SK-N-SH (cell line): Measurements from ENCODE around the gene PRKG1. TPM values are rescaled to one million over a fixed set of nuclear protein-coding genes. Genes with fewer than 3 reads are reported as not detected.

ENCODE experiments used
- CTCF ChIA-PET: fragments of 300-600, 350-600 bp; formaldehyde crosslinking; extraction: SDS; loops from one replicate; lab custom pipeline; 2021; lab: Yijun Ruan, JAX
- POLR2A ChIA-PET: fragments of 350-600 bp; sonication (Branson Sonifier 250); formaldehyde crosslinking; extraction: SDS; loops from one replicate; lab custom pipeline; 2020; ENCODE audit warnings: antibody characterized with exemption, inconsistent platforms; lab: Yijun Ruan, JAX
- DNase-seq: peaks from one replicate; pipeline ENCODE4 v3.0.0; 2012
- H2AFZ ChIP-seq: fragments of 200-600 bp; sonication (generic); 2 replicates; pipeline ENCODE4 v1.8.1; 2016; ENCODE audit warnings: antibody characterized with exemption, mild to moderate bottlenecking, low read depth
- H3F3A ChIP-seq: fragments of 200-600 bp; sonication (generic); replicated peaks from 2 replicates; pipeline ENCODE3; 2016; ENCODE audit warnings: antibody characterized with exemption, mild to moderate bottlenecking; ENCODE audit not compliant: insufficient read depth
- H3K27ac ChIP-seq, 2 experiments: fragments of 200-500 bp in 1 of 2; fragments of 200-600 bp in 1 of 2; sonication (Bioruptor generic) in 1 of 2; sonication (generic), shearing (Covaris generic) in 1 of 2; 2 replicates each; pipeline versions ENCODE4 v1.5.1 to v1.6.1; 2014 to 2016; ENCODE audit warnings: low read depth in 2 of 2, inconsistent platforms in 1 of 2, low read length in 1 of 2, mild to moderate bottlenecking in 1 of 2, mixed read lengths in 1 of 2
- H3K27me3 ChIP-seq: fragments of 200-600 bp; sonication (generic), shearing (Covaris generic); 2 replicates; pipeline ENCODE4 v1.6.1; 2016; ENCODE audit warnings: mixed run types; ENCODE audit not compliant: insufficient read depth
- H3K36me3 ChIP-seq, 2 experiments: fragments of 200-500 bp in 1 of 2; fragments of 200-600 bp in 1 of 2; sonication (Bioruptor generic) in 1 of 2; sonication (generic) in 1 of 2; replicated peaks in 1 of 2; 2 replicates each; pipeline versions ENCODE3 to v1.5.1; 2014 to 2016; ENCODE audit warnings: low read length in 1 of 2, mild to moderate bottlenecking in 1 of 2; ENCODE audit not compliant: insufficient read depth in 2 of 2, control insufficient read depth in 1 of 2
- H3K4me1 ChIP-seq, 2 experiments: fragments of 200-500 bp in 1 of 2; fragments of 200-600 bp in 1 of 2; sonication (Bioruptor generic) in 1 of 2; sonication (generic), shearing (Covaris generic) in 1 of 2; 2 replicates each; pipeline versions ENCODE4 v1.5.1 to v1.6.1; 2014 to 2016; ENCODE audit warnings: low read depth in 1 of 2, low read length in 1 of 2, mixed run types in 1 of 2; ENCODE audit not compliant: insufficient read depth in 2 of 2, control insufficient read depth in 1 of 2
- H3K4me2 ChIP-seq: fragments of 200-600 bp; sonication (generic), shearing (Covaris generic); 2 replicates; pipeline ENCODE4 v1.6.1; 2017; ENCODE audit warnings: mixed run types
- H3K4me3 ChIP-seq, 2 experiments: fragments of 200-500 bp in 1 of 2; fragments of 200-600 bp in 1 of 2; sonication (Bioruptor generic) in 1 of 2; sonication (generic), shearing (Covaris generic) in 1 of 2; 2 replicates each; pipeline versions ENCODE4 v1.5.1 to v1.8.1; 2014 to 2016; ENCODE audit warnings: low read depth in 2 of 2, inconsistent platforms in 1 of 2, low read length in 1 of 2, mild to moderate bottlenecking in 1 of 2, mixed read lengths in 1 of 2, moderate library complexity in 1 of 2
- H3K79me2 ChIP-seq: fragments of 200-600 bp; sonication (generic); 2 replicates; pipeline ENCODE4 v1.8.1; 2017; ENCODE audit warnings: mild to moderate bottlenecking; ENCODE audit not compliant: insufficient read depth
- H3K9ac ChIP-seq: fragments of 200-600 bp; sonication (generic); 2 replicates; pipeline ENCODE4 v1.6.1; 2017; ENCODE audit warnings: mixed run types
- H3K9me2 ChIP-seq: fragments of 200-600 bp; sonication (generic); 2 replicates; pipeline ENCODE4 v1.6.1; 2017; ENCODE audit warnings: mixed run types
- H3K9me3 ChIP-seq: fragments of 200-600 bp; sonication (generic); 2 replicates; pipeline ENCODE4 v1.6.1; 2017; ENCODE audit warnings: mixed run types, mild to moderate bottlenecking, moderate library complexity
- H4K20me1 ChIP-seq: fragments of 200-600 bp; sonication (generic); 2 replicates; pipeline ENCODE4 v1.6.1; 2017; ENCODE audit warnings: mild to moderate bottlenecking, mixed run types; ENCODE audit not compliant: insufficient read depth
- CHD2 ChIP-seq: fragments of 150-350 bp; IDR thresholded peaks from 2 replicates; pipeline ENCODE4 v1.6.1; 2018; ENCODE audit warnings: low read length; ENCODE audit not compliant: partially characterized antibody
- EZH2phosphoT487 ChIP-seq: fragments of 200-600 bp; sonication (generic); IDR thresholded peaks from 2 replicates; pipeline ENCODE4 v1.6.1; 2017; ENCODE audit warnings: low read depth, mixed run types, mild to moderate bottlenecking, antibody characterized with exemption, moderate library complexity, borderline replicate concordance
- FOXJ3 ChIP-seq: sonication (generic); formaldehyde crosslinking; IDR thresholded peaks from 2 replicates; pipeline ENCODE4 v1.5.1; 2020; ENCODE audit warnings: mild to moderate bottlenecking, missing genetic modification reagents
- FOXM1 ChIP-seq: IDR thresholded peaks from 2 replicates; pipeline ENCODE4 v1.4.0; 2012; ENCODE audit warnings: low read depth, mild to moderate bottlenecking
- GABPA ChIP-seq: IDR thresholded peaks from 2 replicates; pipeline ENCODE4 v1.4.0; 2012; ENCODE audit warnings: low read depth, mild to moderate bottlenecking
- JUND ChIP-seq: IDR thresholded peaks from 2 replicates; pipeline ENCODE4 v1.4.0; 2012
- MEF2A ChIP-seq: IDR thresholded peaks from 2 replicates; pipeline ENCODE4 v1.4.0; 2012; ENCODE audit warnings: low read depth, borderline replicate concordance
- NFIC ChIP-seq: IDR thresholded peaks from 2 replicates; pipeline ENCODE4 v1.4.0; 2012; ENCODE audit warnings: borderline replicate concordance
- NRF1 ChIP-seq: IDR thresholded peaks from 2 replicates; pipeline ENCODE4 v1.6.1; 2012; ENCODE audit warnings: low read depth, mild to moderate bottlenecking, low read length
- POLR2AphosphoS5 ChIP-seq: IDR thresholded peaks from 2 replicates; pipeline ENCODE4 v1.6.1; 2012; ENCODE audit warnings: low read depth, low read length
- RAD21 ChIP-seq: IDR thresholded peaks from 2 replicates; pipeline ENCODE4 v1.6.1; 2012; ENCODE audit warnings: mild to moderate bottlenecking, low read length
- REST ChIP-seq: IDR thresholded peaks from 2 replicates; pipeline ENCODE4 v1.6.1; 2012; ENCODE audit warnings: mild to moderate bottlenecking, low read depth, low read length, moderate library complexity
- RFX5 ChIP-seq: IDR thresholded peaks from 2 replicates; pipeline ENCODE4 v1.6.1; 2012; ENCODE audit warnings: mild to moderate bottlenecking, improper control_type of control experiment, low read length
- SMC3 ChIP-seq: IDR thresholded peaks from 2 replicates; pipeline ENCODE4 v1.6.1; 2012; ENCODE audit warnings: low read depth, low read length, improper control_type of control experiment
- TCF12 ChIP-seq: IDR thresholded peaks from 2 replicates; pipeline ENCODE4 v1.4.0; 2012
- USF2 ChIP-seq: fragments of 150-350 bp; IDR thresholded peaks from 2 replicates; pipeline ENCODE4 v1.6.1; 2017; ENCODE audit warnings: antibody characterized with exemption, low read length, low read depth, borderline replicate concordance
- YY1 ChIP-seq: IDR thresholded peaks from 2 replicates; pipeline ENCODE4 v1.4.0; 2012; ENCODE audit warnings: low read depth, mild to moderate bottlenecking
- ZBTB33 ChIP-seq: IDR thresholded peaks from 2 replicates; pipeline ENCODE4 v1.4.0; 2012; ENCODE audit warnings: low read depth, borderline replicate concordance
- WGBS: methylation state at CpG from one replicate; pipeline ENCODE4 v1.1.6; 2017; ENCODE audit warnings: low lambda C conversion rate; 5-methylcytosine and 5-hydroxymethylcytosine counted together
- polyA plus RNA-seq, 3 experiments: library from polyadenylated mRNA; depleted of rRNA; stranded (reverse); fragments of >200 nt; gene quantifications; 2 replicates each; pipeline ENCODE4 v1.2.3, GENCODE V29; 2012

The PRKG1 gene
- polyA plus RNA-seq, 1 of the 3 experiments (the other 2 are of a cell fraction) = 4.1 TPM

- no peak for DNase-seq
- H3K9me2 ChIP-seq = 0 out of 2 replicates have a peak, but pooled peaks cover 5% of the 10 kb centered on the region
- CTCF ChIA-PET = interaction anchor here (1.0 kb wide), 2 partner anchors 8 to 22 kb away, joined by 3 to 4 read pairs; no protein-coding TSS in a partner anchor
Measured at GRCh38 chr10:51583976-51584375, 509.7 kb downstream of the PRKG1 start.

GRCh38 chr10:51585742-51586141, 511.5 kb downstream of the PRKG1 start:
- POLR2A ChIA-PET = no interaction called here
- H3K4me2 ChIP-seq = no peak overlapping the region
- H3K9ac ChIP-seq = no peak overlapping the region
- no peaks in the 10 kb centered on the region for H3F3A ChIP-seq
- H2AFZ ChIP-seq = no peak overlapping the region
- no peaks in the 10 kb centered on the region for H3K9me3 ChIP-seq
- CTCF ChIA-PET = interaction anchor here (1.4 kb wide), 1 partner anchor 13 kb away, joined by 3 read pairs; no protein-coding TSS in a partner anchor
- no peaks in the 10 kb centered on the region for H3K27me3 ChIP-seq
- H3K27ac ChIP-seq = no peak overlapping the region
- 91% methylated on average over 7 of the region's 7 CpGs for WGBS
- no peaks in the 10 kb centered on the region for H3K4me1 ChIP-seq
- H3K36me3 ChIP-seq = no peaks in the 10 kb centered on the region
- DNase-seq = no peak
- no peak overlapping the region for H3K4me3 ChIP-seq
- no peaks in the 10 kb centered on the region for H4K20me1 ChIP-seq
- H3K9me2 ChIP-seq = no peaks in the 10 kb centered on the region
- no peaks in the 10 kb centered on the region for H3K79me2 ChIP-seq
- no peak for TF ChIP-seq USF2
- TF ChIP-seq POLR2AphosphoS5 = no peak
- no peak for TF ChIP-seq GABPA
- TF ChIP-seq NFIC = no peak
- no peak for TF ChIP-seq YY1
- no peak for TF ChIP-seq ZBTB33
- no peak for TF ChIP-seq RAD21
- TF ChIP-seq NRF1 = no peak
- TF ChIP-seq EZH2phosphoT487 = no peak
- TF ChIP-seq SMC3 = no peak
- TF ChIP-seq MEF2A = no peak

More at GRCh38 chr10:51583976-51584375, 509.7 kb downstream of the PRKG1 start:
- Histone ChIP-seq H3K36me3 (no peaks in the 10 kb centered on the region), H3K27ac (no peak overlapping the region), H3K4me3 (no peak overlapping the region), H3K9ac (no peak overlapping the region), H2AFZ (no peak overlapping the region), H3K9me3 (no peaks in the 10 kb centered on the region), H3K79me2 (no peaks in the 10 kb centered on the region), H3K4me1 (no peaks in the 10 kb centered on the region), H3K27me3 (no peaks in the 10 kb centered on the region), H3F3A (no peaks in the 10 kb centered on the region), H3K4me2 (no peak overlapping the region), H4K20me1 (no peaks in the 10 kb centered on the region)
- POLR2A ChIA-PET = no interaction called here
- TF ChIP-seq JUND (no peak), USF2 (no peak), FOXJ3 (CRISPR knock-in tag) (no peak), FOXM1 (no peak), RFX5 (no peak), TCF12 (no peak), CHD2 (no peak), SMC3 (no peak), REST (no peak)
